Stimulated activated CD4-positive, alpha-beta T cell treated with anti-CD3 and anti-CD28 coated beads, Interleukin-4, amount 100 ng/mL, for 48 hours (primary cell): ENCODE data around the gene LYSMD3.
A peak's percentile ranks its signal among the peaks of the same experiment; 100 is the strongest.

ENCODE experiments used
- DNase-seq, 2 donors: peaks; one replicate each; pipeline ENCODE4 v3.0.0-alpha.2; 2020; ENCODE audit warnings: low read depth in 2 of 2

The LYSMD3 gene

DNA sequence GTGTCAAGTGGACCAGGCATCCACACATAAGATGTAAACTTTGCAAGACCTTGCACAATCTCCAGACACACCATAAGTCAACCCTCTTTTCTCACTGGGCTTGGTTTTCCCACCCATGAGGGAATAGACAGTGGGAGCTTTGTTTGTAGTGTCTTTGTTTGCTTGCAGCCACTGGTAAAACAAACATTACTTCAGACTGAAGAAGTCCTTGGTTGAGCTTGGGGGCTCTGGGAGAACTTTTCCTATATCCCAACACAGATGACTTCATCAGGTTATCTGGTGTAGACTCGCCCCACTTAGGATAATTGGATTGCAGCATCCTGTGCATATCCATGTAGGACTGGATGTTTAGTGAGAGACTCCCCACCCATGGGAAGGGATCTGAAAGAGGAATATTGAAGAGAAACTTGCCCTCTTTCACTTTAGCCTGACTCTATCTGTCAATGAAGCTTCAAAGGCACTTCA lies 17.7 kb upstream of the LYSMD3 start:
- no peak for DNase-seq

DNA sequence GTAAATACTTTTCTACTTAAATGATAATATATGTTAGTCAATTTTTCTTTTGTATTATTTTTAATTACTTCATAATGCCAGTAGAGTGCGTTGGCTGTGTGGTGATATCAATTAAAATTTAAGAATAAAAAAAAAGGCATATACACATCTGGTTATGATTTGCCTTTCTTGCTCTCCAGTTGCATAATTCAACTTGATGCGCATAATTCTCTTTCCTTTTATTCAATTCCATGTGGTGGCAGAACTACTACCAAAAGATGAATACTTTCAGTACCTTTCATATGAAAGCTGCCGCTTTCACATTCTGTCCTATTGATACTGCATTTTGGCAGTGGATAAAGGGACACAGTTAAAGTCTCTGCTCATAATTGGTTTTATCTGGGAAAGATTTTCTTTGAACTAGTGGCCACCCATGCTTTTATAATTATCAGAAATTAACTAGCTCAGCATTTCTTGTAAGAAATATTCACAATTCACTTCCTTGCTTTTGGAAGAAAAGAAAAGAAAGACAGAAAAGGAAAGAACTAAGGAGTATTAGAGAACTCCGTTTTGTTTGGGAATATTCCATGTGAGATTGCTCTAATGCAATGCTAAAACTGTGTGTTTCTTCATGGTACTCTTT lies 16.9 kb upstream of the LYSMD3 start:
- DNase-seq = no peak

DNA sequence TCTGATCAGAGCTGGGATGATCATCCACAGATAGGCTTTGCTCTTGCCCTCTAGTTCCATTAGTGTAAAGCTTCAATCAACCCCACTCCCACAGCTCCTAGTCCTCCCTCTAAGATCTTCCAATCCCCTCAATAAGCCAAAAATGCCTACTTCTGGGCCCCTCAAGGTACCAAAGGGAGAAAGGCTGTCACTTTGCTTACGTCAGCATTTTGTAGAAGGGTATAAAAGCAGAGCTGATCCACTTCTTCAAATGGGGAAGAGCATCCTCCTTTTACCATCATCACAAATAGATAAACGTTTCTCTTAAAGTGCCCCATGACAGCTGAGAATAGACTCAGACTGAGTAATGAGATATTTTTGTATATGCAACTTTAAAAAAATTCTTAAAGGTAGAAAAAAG lies 16.1 kb upstream of the LYSMD3 start:
- no peak for DNase-seq

DNA sequence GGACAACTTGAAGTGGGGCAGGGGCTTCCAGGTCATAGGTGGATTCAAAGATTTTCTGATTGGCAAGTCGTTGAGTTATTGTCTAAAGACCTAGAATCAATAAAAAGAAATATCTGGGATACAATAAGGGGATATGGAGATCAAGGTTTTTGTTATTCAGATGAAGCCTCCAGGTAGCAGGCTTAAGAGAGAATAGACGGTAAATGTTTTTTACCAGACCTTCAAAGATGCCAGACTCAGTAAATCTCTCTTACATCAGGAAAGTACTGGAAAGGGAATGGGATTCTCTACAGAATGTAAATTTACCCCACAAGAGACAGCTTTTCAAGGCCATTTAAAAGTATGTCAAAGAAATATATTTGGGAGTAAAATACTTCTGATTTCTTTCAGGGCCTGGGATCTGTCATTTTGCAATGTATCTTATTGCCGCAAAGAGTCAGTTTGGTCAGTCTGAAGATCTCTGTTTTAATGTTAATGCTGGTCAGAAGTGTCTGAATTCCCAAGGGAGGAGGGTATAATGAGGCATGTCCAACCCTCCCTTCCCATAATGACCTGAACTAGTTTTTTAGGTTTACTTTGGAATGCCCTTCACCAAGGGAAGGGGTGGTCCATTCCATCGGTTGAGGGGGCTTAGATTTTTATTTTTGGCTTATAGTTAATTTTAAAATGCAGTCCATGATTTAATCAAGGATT lies 13.6 kb upstream of the LYSMD3 start:
- no peak for DNase-seq

DNA sequence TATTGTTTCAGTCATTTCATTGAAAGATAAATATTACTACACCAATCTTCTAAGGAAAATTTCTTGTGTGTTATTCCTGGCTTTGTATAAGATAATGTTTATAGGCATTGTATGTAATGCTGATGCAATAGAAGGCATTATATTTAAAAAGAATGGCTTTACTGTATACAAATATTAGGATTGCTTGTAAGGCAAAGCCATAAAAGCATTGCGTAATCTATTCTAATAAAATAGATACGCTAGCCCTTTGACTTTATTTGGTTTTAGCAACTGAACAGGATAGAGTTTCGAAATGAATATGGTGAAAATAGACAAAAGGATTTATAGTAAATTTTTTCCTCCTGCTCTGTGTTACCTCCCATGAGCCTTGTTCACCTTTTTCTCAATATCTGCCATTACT lies 5.5 kb upstream of the LYSMD3 start:
- DNase-seq = no peak

DNA sequence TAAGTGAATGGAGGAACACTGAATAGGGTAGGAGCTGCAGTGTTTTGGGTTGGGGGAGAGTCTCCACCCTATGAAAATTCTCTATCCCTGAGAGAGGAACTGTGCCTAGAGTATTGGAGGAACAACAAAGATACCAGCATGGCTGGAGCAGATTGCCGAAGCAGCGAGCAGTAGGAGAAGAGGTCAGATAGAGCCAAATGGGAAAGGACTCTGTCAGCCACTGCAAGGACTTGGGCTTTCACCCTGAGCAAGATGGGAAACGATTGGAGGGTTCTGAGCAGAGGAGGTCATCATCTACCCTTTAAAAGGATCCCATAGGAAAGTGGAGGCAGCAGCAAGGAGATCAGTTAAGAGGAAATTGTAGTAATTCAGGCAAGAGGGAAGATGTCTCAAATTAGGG lies 4.4 kb upstream of the LYSMD3 start:
- DNase-seq = no peak

DNA sequence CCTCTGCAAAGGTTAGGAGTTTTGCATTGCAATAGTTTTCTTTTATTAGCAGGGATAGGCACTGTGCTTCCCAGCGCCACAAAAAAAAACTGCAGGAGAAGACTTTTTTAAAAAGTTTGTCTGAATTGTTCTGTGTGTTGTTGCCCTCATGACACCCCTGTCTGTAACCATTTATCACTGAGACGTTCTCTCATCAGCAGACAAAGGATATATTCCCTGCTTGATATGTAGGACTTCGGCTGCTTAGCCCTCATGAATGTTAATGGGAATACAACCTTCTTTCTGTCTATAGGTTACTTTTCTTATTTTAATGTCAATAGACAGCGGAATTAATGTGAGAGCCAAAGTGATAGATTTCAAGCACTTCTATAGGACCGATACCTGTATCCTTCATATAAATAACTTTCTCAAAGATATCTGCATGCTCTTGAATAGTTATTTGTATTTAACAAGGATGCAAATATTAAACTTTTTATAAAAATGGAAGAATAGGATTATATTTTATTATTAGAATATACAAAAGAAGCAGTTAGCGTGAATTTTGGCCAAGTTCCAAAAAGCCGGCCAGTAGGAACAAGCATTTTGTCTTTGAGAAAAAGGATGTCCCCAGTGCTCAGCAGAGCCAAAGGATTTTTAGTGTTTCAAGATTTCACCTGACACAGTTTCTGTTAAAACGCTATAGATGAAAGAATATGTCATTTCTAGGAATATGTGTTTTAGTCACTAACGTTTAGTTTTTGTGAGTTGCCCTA lies 1.5 kb upstream of the LYSMD3 start:
- DNase-seq = no peak

DNA sequence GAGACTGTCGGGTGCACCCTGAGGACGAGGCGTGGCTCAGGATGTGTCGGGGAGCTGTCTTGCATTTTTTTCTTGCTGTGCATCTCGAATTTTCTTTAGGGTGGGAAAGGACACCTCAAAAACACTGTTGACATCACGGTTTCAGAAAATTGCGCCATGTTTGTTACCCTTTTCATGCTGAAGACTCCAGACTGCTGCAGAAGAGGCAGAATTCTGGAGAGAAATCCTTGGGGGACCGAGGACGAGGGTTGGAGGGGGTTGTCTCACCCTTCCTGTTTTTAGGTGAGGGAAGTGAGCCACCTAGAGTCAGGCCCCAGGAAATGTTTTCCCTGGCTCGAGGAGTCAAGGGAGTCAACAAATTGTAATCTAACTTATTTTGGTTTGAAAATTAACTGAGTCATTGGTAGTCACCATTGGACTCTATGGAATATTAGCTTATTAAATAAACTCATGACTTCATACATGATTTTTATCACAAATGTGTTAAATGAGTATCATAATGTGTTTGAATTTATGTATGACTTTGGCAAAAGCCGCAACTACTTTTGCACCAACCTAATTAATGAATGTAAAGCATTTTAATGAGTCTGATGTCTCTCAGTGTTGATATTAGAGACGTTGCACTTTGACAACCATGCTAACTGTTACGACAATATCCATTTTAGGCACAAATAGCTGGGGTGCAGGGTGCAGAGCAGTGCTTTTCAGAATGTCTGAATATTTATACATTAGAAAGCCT lies 724 bp upstream of the LYSMD3 start:
- peak; percentile 32 to 46 for DNase-seq

DNA sequence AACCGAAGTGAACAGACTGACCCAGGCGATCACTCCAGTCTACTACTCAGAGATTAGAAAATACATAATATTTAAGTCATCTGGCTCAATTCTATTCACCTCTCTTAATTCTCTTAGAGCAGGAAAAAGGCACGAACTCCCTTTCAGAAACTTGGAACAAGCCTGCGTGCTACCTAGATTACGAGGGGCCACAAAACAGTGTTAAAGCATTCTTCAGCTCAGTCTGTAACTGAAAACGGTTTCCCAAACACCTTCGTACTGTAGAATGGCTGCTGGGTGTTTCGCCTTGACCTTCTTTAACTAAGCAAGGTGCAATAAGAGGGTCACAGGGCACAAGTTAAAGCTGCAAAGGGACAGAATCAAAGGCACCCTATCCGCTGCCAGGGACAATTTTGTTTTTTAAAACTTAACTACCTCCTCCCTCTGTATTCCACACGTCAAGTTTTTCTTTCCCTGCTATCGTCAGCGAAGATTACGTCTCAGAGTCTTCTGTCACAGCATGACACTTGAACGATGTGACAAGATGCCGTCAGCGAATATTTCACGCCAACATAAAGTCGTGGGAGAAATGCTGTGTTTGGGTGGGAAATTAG lies 687 bp downstream of the LYSMD3 start:
- peak in 1 of 2 donors; percentile 1 for DNase-seq

DNA sequence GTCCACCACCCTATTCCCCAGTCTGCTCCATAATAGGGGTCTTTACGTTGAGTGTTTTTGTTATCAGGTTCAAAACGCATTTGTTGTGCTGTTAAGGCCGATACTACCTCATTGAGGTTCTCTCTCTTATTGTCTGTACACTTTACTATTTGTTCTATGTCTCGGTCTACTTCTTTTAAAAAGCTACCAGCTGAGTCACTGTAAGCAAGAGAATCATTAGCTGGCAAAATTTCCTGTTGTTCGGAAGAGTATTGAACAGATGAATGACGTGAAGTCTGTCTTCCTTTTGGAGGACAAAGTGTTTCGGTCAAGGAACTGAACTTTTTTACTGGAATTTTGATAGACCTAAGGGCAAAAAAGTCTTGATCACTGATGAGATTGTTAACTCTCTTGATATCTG lies 10.3 kb downstream of the LYSMD3 start:
- no peak for DNase-seq

DNA sequence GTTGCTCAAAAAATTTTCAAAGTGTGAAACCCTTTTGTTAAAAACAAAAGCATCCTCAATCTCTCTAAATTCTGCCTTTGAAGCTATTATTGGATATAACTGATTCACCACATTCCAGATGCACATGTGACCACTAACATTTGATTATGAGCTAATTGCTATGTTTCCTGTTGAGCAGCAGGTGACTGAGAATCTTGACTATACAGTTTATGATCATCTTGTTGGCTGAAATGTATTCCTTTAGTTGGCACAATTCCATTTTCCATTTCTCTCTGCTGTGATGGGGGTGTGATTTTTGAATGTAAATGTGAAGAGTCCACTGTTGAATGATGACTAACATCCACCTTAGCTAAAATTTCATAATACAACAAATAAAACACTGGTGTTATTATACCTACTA lies 10.7 kb downstream of the LYSMD3 start:
- DNase-seq = no peak

DNA sequence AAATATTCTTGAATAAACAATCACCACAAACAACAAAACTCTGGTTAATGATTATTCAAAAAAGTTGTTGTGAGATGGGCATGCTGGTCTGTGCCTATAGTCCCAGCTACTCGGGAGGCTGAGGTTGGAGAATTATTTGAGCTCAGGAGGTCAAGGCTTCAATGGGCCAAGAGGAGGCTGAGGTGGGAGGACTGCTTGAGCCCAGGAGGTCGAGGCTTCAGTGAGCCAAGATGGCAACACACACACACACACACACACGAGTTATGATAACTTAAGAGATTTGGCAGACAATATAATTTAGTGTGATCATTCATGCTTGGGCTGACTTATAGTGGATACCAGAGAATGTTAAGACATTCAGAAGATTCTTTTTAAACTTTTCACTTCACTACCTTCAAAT lies 14.9 kb downstream of the LYSMD3 start:
- no peak for DNase-seq

DNA sequence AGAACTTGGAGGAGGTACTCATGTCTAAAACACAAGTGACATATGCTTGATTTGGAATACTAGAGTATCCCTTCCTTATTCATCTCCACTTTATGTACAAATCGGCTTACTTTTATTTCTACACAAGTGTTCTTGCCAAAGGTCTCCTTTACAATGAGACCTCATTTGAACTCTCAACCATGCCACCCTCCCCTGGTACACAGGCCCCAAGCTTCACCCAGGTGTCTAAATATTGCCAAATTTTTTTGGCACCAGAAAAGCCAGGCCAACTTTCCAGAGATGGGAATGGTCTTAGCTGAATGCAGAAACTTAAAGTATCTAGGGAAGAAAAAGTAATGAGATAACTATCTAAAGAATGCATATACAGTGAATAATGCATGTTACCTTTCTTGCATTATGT lies 18.9 kb downstream of the LYSMD3 start:
- DNase-seq = no peak

DNA sequence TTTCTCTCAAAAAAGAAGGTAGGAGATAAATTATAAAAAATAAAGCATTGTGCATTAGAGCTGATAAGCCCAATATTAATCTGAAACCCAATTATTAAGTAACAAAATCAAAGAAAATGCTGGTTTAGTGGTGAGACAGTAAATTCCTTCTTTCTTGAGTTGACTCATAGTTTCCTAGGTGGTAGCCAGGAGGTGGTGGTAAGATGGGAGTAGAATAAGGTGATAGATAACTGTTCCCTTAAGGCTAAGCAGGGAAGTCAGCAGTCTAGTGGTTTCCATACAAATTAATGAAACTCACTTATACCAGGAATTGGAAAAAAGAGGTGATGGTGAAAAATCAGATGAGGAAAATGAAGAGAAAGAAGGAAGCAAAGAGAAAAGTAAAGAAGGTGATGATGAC lies 23.2 kb downstream of the LYSMD3 start:
- DNase-seq = no peak

DNA sequence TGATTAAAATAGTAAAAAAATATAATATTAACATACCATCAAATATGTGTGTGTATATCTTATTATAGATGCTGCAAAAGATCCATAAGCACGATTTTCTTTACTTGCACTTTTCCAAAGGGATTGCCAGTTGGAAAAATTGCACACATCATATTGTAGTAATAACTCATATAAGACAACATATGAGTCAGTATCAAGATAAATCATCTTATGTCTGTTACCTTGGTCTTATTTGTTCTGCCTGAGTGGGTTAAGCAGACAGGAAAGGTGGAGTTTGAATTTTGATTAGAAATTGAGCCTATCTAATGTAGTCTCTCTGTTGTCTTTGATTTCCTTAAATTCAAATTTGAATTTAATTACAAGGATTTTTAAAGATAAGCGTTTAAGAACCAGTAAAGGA lies 24.6 kb downstream of the LYSMD3 start:
- no peak for DNase-seq

DNA sequence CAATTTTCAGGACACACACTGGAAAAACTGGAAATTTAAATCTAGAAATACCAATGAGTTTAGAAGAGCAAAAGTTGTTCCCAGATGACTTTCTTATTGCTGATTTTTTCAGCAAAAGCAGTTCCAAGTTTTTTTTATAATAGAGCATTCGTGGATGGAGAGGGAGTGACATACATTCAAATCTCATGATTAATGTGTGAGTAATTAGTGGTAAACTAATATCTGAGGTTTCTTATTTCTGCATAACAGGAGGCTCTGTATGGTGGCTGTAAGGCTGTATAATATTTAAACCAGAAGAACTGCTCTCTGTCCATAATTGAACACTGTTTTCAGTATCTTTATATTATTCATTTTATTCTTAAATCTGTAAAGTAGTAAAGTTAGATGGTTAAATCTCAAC lies 25.8 kb downstream of the LYSMD3 start:
- no peak for DNase-seq

DNA sequence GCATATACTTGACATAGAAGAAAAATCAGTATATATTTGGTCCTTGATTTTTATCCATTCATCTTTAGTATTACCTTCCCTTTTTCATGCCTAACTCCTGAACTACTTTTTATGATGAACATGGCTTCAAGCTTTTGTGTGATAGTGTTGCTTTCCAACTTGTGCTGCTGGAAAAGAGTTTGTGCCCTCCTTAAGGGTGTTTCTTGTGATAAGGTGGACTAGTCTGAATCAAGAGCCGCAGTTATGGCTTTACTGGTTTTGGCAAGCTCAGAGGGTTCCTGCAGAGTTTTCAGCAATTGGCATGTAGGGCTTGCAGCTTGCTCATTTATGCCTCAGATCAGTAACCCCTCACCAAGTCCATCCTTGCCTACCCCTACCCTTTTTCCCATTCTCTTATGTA lies 34.2 kb downstream of the LYSMD3 start:
- no peak for DNase-seq

DNA sequence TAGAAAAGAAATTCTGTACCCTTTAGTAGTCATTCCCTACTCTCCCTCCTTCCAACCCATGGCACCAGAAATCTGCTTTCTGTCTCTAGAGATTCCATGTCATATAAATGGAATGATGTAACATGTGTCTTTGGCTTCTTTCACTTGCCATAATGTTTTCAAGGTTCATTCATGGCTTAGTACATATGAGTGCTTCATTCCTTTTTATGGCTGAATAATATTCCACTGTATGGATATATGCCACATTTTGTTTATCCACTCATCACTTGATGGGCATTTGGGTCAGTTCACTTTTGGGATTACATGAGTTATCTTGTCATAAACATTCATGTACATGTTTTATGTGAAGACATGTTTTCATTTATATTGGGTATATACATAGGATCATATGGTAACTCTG lies 35.3 kb downstream of the LYSMD3 start:
- no peak for DNase-seq

DNA sequence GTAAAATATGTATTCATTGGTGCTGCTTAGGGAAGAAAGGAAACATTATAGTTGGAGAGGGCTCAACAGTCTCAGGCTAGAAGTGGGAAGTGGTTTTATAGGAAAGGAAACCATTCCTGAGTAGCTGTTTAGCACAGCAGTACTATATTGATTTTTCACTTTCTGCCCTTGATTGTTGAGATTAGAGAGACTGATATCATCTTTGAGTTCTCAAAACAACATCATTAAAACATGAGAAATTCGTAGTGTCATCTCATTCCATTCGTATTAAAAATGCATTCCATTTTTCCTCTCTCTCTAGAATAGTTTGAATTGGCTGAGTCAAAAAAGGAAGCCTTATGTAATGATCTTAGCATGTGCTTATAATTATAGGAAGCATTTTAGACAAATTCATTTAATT lies 40.6 kb downstream of the LYSMD3 start:
- no peak for DNase-seq

DNA sequence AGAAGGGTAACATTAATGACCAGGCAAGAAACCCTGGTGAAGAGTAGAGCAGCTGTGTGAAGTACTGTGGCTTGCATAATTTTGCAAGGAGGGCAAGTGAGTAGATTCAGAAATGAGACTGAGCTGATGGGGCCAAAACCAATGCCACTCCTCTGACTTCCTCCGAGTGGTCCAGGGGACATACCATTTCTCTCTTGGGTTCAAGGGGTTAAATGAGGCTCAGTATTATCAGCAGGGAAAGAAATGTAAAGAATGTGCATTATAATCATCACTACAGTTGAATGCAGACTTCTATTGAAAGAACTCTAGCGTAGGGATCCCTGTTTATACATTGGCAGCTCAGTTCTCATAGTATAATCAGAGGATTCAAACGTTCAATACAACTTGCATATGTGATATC lies 44.8 kb downstream of the LYSMD3 start:
- no peak for DNase-seq

DNA sequence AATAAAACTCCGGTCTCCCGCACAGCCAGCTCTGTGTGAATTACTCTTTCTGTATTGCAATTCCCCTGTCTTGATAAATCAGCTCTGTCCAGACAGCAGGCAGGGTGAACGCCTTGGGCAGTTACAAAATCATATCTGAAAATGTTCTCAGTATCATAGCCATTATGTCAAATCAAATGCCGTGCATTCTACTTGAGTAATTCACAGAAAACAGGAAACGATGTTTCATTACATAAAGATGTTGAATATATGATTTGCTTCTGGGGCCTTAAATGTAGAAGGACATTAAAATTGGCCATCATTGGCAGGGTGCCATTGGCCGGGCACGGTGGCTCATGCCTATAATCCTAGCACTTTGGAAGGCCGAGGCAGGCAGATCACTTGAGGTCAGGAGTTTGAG lies 46.2 kb downstream of the LYSMD3 start:
- no peak for DNase-seq

DNA sequence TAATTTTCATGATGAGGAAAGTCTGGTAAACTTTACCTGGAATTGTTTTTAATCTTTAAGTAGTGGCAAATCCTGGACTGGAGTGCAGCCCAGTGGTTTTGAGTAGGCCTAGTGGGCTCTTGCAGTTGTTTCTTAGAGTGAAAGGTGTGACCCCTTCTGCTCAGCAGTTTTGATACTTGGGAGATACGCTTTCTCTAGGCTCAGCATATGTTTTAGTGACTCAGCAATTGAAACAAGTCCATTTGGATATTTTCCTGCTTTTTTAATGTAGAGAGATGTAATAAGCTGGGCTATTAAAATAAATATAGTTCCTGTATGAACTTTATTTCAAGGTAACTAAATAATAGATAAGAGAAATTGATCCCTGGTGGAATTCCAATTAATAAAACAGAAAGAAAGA lies 48.7 kb downstream of the LYSMD3 start:
- DNase-seq = no peak
